AG10803 (cell line): ENCODE results near the gene CDR2L.

Experiments
- DNase-seq: peaks from one replicate; pipeline ENCODE4 v3.0.0; 2010; ENCODE audit warnings: low read depth
- H3K4me3 ChIP-seq: 2 replicates; pipeline ENCODE4 v1.5.1; 2011; ENCODE audit warnings: mild to moderate bottlenecking, low read length, control low read depth
- TF ChIP-seq, protein P1 (sequence below): conservative IDR thresholded peaks from 2 replicates; pipeline ENCODE4 v1.5.1; 2011; ENCODE audit warnings: mild to moderate bottlenecking, low read length, control low read depth, inconsistent platforms

CDR2L gene

DNA sequence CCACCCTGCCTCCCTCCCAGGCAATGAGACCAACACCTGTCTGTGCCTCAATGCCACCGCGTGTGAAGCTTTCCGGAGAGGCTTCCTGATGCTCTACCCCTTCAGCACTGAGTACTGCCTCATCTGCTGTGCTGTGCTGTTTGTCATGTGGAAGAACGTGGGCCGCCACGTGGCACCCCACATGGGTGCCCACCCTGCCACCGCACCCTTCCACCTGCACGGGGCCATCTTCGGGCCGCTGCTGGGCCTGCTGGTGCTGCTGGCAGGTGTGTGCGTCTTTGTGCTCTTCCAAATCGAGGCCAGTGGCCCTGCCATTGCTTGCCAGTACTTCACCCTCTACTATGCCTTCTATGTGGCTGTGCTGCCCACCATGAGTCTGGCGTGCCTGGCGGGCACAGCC, 40.8 kb upstream of the CDR2L start:
- TF ChIP-seq, protein P1, sequence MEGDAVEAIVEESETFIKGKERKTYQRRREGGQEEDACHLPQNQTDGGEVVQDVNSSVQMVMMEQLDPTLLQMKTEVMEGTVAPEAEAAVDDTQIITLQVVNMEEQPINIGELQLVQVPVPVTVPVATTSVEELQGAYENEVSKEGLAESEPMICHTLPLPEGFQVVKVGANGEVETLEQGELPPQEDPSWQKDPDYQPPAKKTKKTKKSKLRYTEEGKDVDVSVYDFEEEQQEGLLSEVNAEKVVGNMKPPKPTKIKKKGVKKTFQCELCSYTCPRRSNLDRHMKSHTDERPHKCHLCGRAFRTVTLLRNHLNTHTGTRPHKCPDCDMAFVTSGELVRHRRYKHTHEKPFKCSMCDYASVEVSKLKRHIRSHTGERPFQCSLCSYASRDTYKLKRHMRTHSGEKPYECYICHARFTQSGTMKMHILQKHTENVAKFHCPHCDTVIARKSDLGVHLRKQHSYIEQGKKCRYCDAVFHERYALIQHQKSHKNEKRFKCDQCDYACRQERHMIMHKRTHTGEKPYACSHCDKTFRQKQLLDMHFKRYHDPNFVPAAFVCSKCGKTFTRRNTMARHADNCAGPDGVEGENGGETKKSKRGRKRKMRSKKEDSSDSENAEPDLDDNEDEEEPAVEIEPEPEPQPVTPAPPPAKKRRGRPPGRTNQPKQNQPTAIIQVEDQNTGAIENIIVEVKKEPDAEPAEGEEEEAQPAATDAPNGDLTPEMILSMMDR: no peak
- no peak for DNase-seq
- H3K4me3 ChIP-seq: no peak overlapping the region

DNA sequence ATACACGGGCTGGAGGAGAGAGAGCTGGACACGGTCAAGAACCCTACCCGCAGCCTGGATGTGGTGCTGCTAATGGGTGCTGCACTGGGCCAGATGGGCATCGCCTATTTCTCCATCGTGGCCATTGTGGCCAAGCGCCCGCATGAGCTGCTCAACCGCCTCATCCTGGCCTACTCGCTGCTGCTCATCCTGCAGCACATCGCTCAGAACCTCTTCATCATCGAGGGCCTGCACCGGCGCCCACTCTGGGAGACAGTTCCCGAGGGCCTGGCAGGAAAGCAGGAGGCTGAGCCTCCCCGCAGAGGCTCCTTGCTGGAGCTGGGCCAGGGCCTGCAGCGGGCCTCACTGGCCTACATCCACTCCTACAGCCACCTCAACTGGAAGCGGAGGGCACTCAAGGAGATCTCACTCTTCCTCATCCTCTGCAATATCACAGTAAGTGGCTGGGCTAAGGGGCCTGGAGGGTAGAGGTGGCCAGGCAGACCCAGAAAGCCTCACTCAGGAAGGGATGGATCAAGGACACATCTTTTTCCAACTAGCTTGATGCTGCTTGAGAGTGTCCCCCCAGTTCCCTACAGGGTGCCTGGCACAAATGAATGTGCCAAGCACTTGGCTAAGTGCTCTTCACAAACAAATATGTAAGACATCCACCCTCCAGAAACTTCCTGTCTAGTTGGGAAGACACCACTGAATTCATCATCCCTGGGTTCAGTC, 40.2 kb upstream of the CDR2L start:
- H3K4me3 ChIP-seq: no peak overlapping the region
- TF ChIP-seq, protein P1: no peak
- DNase-seq: no peak

DNA sequence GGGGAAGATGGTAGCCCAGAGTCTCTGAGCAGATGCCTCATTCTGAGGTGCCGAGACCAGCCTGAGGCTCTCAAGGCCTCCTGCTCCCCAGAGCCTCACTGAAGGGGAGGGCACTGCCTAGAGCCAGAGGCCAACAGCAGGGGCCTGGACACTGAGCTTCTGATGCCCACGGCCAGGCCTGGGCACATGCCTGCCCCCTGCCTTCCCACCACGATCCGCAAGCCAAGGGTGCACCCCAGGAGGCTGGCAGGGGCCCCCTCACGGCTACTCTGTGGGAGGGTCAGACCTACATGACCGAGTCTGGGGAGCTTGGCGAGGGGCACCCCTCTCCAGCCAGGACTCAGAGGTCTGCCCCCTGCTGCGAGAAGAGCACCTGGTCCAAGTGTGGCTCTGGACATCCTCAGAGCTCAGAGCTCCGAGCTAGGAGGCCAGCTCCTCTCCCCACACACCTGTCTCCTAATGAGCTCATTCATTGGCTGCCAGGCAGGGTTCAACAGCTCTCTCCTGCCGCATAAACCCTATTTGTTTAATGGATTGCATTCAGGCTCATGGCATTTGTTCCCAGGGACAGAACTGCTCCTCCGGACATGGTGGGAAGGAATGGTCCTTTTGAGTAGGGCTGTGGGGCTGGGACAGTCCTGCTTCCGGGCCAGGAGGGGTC, 37.8 kb upstream of the CDR2L start:
- no peak for DNase-seq
- H3K4me3 ChIP-seq: no peak overlapping the region
- TF ChIP-seq, protein P1: no peak

DNA sequence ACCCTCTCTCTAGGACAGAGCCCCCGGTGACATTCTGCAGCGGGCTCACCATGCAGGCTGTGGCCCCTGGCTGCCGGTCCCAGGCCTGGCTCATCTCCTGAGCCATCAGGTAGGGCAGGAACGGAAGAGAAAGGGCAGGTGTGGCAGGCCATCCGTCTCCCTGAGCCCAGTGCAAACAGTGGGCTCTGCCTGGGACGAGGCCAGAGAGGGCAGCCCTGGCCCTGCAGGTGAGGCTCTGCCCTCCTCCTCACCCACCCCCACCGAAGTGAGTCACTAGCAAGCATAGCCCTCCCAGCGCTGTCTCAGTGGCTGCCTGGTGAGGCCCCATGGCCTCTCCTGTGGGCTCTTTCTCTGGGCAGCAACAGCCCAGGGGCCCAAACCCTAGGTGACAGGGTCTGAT, 37.2 kb upstream of the CDR2L start:
- TF ChIP-seq, protein P1: no peak
- no peak overlapping the region for H3K4me3 ChIP-seq
- DNase-seq: no peak

DNA sequence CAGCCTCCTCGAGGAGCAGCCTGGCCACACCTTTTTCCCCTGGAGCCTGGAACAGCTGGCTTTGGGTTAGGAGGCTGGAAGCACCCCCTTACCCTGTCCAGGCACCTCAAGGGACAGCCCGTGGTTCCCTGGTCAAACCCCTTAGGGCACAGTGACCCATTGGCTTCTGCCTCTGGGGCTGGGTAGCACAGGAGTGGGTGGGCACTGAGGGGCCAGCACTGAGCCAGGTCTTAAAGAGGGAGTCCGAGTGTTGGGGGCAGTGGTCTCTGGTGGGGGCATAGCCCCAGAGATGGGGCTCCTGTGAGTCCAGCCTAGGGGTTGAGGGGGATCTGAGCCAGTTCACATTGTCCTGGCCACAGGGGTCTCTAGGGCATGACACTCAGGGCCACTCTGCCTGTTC, 36.4 kb upstream of the CDR2L start:
- TF ChIP-seq, protein P1: no peak
- DNase-seq: no peak
- no peak overlapping the region for H3K4me3 ChIP-seq

DNA sequence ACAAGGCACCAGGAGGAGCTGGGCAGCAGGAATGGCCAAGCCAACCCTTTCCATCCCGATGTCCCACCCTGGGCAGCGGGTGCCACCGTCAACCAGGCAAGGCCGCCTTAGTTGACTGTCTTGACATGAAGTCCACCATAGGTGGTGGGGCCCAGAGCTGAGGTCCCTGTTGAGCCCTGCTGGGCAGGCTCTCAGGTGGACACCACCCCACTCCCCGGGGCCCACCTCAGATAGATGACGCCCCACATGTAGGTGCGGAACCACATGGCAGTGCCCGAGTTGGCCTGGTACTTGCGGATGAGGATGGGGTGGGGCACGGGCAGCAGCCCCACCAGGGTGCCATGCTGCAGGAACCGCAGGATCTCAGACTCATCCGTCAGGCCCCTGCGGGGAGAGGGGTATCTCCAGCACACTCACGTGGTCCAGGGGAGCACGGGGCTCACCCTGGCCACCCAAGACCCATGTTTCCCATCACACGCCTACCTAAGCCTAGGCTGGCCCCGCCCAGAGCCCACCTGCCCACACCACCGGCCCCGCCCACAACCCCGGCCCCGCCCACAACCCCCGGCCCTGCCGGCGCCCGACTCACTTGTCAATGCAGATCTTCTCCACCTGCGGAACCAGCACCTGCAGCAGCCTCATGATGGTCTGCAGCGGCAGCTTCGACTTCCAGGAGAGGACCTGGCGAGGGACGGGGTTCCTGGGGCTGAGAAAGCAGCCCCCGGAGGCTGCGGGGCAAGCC, 35.6 kb upstream of the CDR2L start:
- DNase-seq: no peak
- TF ChIP-seq, protein P1: no peak
- H3K4me3 ChIP-seq: no peak overlapping the region
